GM12878 (cell line): ENCODE results near the gene DCAF5. TPM values are rescaled to one million over a fixed set of nuclear protein-coding genes. Genes with fewer than 3 reads are reported as not detected.

Experiments used
- ATAC-seq: fragments of 200-7000 bp; cut with Tn5 transposase; 3 replicates; pipeline ENCODE4 v1.9.1; 2020; ENCODE audit warnings: mild to moderate bottlenecking, moderate library complexity
- BruUV-seq: library from RNA; stranded (reverse); fragments of 400-500 nt; replicated peaks from 2 replicates; lab custom pipeline; 2021; lab: Mats Ljungman, UMichigan
- CTCF ChIA-PET: fragments of 300-600 bp; sonication (Branson Sonifier 250); formaldehyde crosslinking; extraction: SDS; loops from one replicate; lab custom pipeline; 2021; ENCODE audit warnings: inconsistent platforms; lab: Yijun Ruan, JAX
- POLR2A ChIA-PET: fragments of 350-600 bp; formaldehyde crosslinking; extraction: SDS; loops from one replicate; lab custom pipeline; 2021; ENCODE audit warnings: inconsistent platforms; lab: Charles Lee
- RAD21 ChIA-PET: fragments of 300-600 bp; sonication (Branson Sonifier 250); formaldehyde crosslinking; loops from one replicate; lab custom pipeline; 2023; ENCODE audit warnings: antibody characterized with exemption; ENCODE audit not compliant: unreplicated experiment; lab: Charles Lee
- SMC1A ChIA-PET: fragments of 300-600 bp; sonication (Branson Sonifier 250); formaldehyde crosslinking; loops from one replicate; lab custom pipeline; 2023; ENCODE audit not compliant: unreplicated experiment, uncharacterized antibody; lab: Charles Lee
- DNase-seq: peaks from one replicate; pipeline ENCODE4 v3.0.0-alpha.2; 2011; ENCODE audit warnings: low read depth, low spot score
- FAIRE-seq: peaks from 3 replicates; lab custom pipeline; 2011; peaks lifted over from hg19 to GRCh38; lab: Jason Lieb, UNC
- H2AFZ ChIP-seq: 2 replicates; pipeline ENCODE4 v1.6.0; 2011; ENCODE audit warnings: low read depth, low read length, control low read depth; ENCODE audit not compliant: control insufficient read depth
- H3K27ac ChIP-seq: 2 replicates; pipeline ENCODE4 v1.5.1; 2011; ENCODE audit warnings: control low read depth; ENCODE audit not compliant: control insufficient read depth, insufficient read depth
- H3K27me3 ChIP-seq, 2 experiments: replicated peaks in 1 of 2; 2 replicates each; pipeline versions ENCODE4 v1.6.0 to v1.6.1; 2011; ENCODE audit warnings: low read length in 1 of 2; ENCODE audit not compliant: control insufficient read depth in 2 of 2, insufficient read depth in 2 of 2
- H3K36me3 ChIP-seq, 2 experiments: 2 replicates each; pipeline ENCODE4 v1.5.1; 2011; ENCODE audit warnings: low read length in 1 of 2; ENCODE audit not compliant: control insufficient read depth in 2 of 2, insufficient read depth in 2 of 2
- H3K4me1 ChIP-seq: 2 replicates; pipeline ENCODE4 v1.6.1; 2011; ENCODE audit warnings: mild to moderate bottlenecking, low read length, moderate library complexity, mixed read lengths; ENCODE audit not compliant: control insufficient read depth, insufficient read depth
- H3K4me2 ChIP-seq: 2 replicates; pipeline ENCODE4 v1.6.0; 2011; ENCODE audit warnings: control low read depth; ENCODE audit not compliant: control insufficient read depth, insufficient read depth
- H3K4me3 ChIP-seq: fragments of 200-600 bp; sonication (generic); 2 replicates; pipeline ENCODE4 v1.5.1; 2016
- H3K79me2 ChIP-seq: 2 replicates; pipeline ENCODE4 v1.6.0; 2011; ENCODE audit warnings: low read length; ENCODE audit not compliant: control insufficient read depth, insufficient read depth
- H3K9ac ChIP-seq: 2 replicates; pipeline ENCODE4 v1.8.0; 2011; ENCODE audit warnings: low read length, control low read depth, mixed read lengths; ENCODE audit not compliant: control insufficient read depth, insufficient read depth
- H3K9me3 ChIP-seq: replicated peaks from 3 replicates; pipeline ENCODE4 v1.5.1; 2011; ENCODE audit warnings: mild to moderate bottlenecking, low read length; ENCODE audit not compliant: control insufficient read depth, insufficient read depth
- H4K20me1 ChIP-seq: 2 replicates; pipeline ENCODE4 v1.6.0; 2011; ENCODE audit not compliant: control insufficient read depth, insufficient read depth
- BMI1 ChIP-seq: fragments of 450-650 bp; IDR thresholded peaks from 2 replicates; pipeline ENCODE4 v1.6.1; 2016; ENCODE audit warnings: mild to moderate bottlenecking, moderate library complexity, borderline replicate concordance
- CBX5 ChIP-seq: sonication (generic); IDR thresholded peaks from 2 replicates; pipeline ENCODE4 v1.6.1; 2016; ENCODE audit warnings: low read depth, moderate library complexity, mild to moderate bottlenecking, inconsistent platforms
- CHD2 ChIP-seq: IDR thresholded peaks from 2 replicates; pipeline ENCODE4 v1.6.1; 2011; ENCODE audit warnings: low read depth, low read length, improper control_type of control experiment, borderline replicate concordance
- CREM ChIP-seq: IDR thresholded peaks from 2 replicates; pipeline ENCODE4 v1.6.1; 2014; ENCODE audit warnings: antibody characterized with exemption, low read depth
- IKZF1 ChIP-seq: fragments of 450-650 bp; conservative IDR thresholded peaks from 2 replicates; pipeline ENCODE4 v1.6.1; 2017; ENCODE audit warnings: antibody characterized with exemption, mild to moderate bottlenecking
- KAT2A ChIP-seq: conservative IDR thresholded peaks from 2 replicates; pipeline ENCODE4 v1.6.1; 2011; ENCODE audit warnings: low read depth, low read length; ENCODE audit not compliant: control insufficient read depth
- MAX ChIP-seq: IDR thresholded peaks from 2 replicates; pipeline ENCODE4 v1.6.1; 2012; ENCODE audit warnings: low read depth, low read length, improper control_type of control experiment
- MTA2 ChIP-seq: fragments of 450-650 bp; IDR thresholded peaks from 2 replicates; pipeline ENCODE4 v1.6.1; 2016; ENCODE audit warnings: low read depth, mild to moderate bottlenecking, moderate library complexity
- MXI1 ChIP-seq: fragments of 150-350 bp; IDR thresholded peaks from 2 replicates; pipeline ENCODE4 v1.6.1; 2011; ENCODE audit warnings: low read depth, mild to moderate bottlenecking, inconsistent platforms, low read length, improper control_type of control experiment
- MYB ChIP-seq: fragments of 150-350 bp; IDR thresholded peaks from 2 replicates; pipeline ENCODE4 v1.6.1; 2014; ENCODE audit warnings: mild to moderate bottlenecking, low read depth, low read length, borderline replicate concordance
- NFYA ChIP-seq: IDR thresholded peaks from 2 replicates; pipeline ENCODE4 v1.6.1; 2011; ENCODE audit warnings: low read depth, mild to moderate bottlenecking, low read length, improper control_type of control experiment, borderline replicate concordance
- NR2C2 ChIP-seq: IDR thresholded peaks from 2 replicates; pipeline ENCODE4 v1.6.1; 2011; ENCODE audit warnings: borderline replicate concordance, low read depth; ENCODE audit not compliant: control insufficient read depth, insufficient read length
- PML ChIP-seq: IDR thresholded peaks from 2 replicates; pipeline ENCODE4 v1.6.1; 2012; ENCODE audit warnings: low read length, inconsistent platforms
- SIN3A ChIP-seq: IDR thresholded peaks from 2 replicates; pipeline ENCODE4 v1.6.1; 2012; ENCODE audit warnings: low read depth, low read length, improper control_type of control experiment
- SIX5 ChIP-seq: IDR thresholded peaks from 2 replicates; pipeline ENCODE4 v1.6.1; 2011; ENCODE audit warnings: mild to moderate bottlenecking, low read depth, low read length, moderate library complexity; ENCODE audit not compliant: severe bottlenecking
- TCF3 ChIP-seq: IDR thresholded peaks from 2 replicates; pipeline ENCODE4 v1.6.1; 2012; ENCODE audit warnings: low read depth, mild to moderate bottlenecking, low read length, borderline replicate concordance; ENCODE audit not compliant: insufficient read depth
- WRNIP1 ChIP-seq: IDR thresholded peaks from 2 replicates; pipeline ENCODE4 v1.6.1; 2011; ENCODE audit warnings: low read depth, low read length, improper control_type of control experiment, borderline replicate concordance
- YBX1 ChIP-seq: fragments of 450-650 bp; IDR thresholded peaks from 2 replicates; pipeline ENCODE4 v1.6.1; 2016; ENCODE audit warnings: antibody characterized with exemption
- ZNF207 ChIP-seq: fragments of 450-650 bp; IDR thresholded peaks from 2 replicates; pipeline ENCODE4 v1.6.1; 2014; ENCODE audit warnings: antibody characterized with exemption, mild to moderate bottlenecking, borderline replicate concordance
- ZZZ3 ChIP-seq: IDR thresholded peaks from 2 replicates; pipeline ENCODE4 v1.6.1; 2011; ENCODE audit warnings: low read depth; ENCODE audit not compliant: control insufficient read depth, insufficient read length
- WGBS: methylation state at CpG from one replicate; pipeline ENCODE4 v1.1.6; 2016; ENCODE audit warnings: low lambda C conversion rate; ENCODE audit not compliant: insufficient replicate concordance, insufficient coverage; ENCODE audit errors: missing lambda C conversion rate; 5-methylcytosine and 5-hydroxymethylcytosine counted together
- in situ Hi-C: fragments of 300-500 bp; cut with MboI; formaldehyde crosslinking; loops from 9 replicates; pipeline ENCODE4 v1.14.3; 2018; ENCODE audit warnings: mixed read lengths
- intact Hi-C: fragments of 100-400 bp; cut with micrococcal nuclease; formaldehyde crosslinking; loops from one replicate; pipeline ENCODE4 v1.14.2; 2022; ENCODE audit not compliant: unreplicated experiment
- polyA plus RNA-seq, 11 experiments: library from polyadenylated mRNA; depleted of rRNA in 4 of 11; unstranded in 6 of 11; stranded (reverse) in 5 of 11; fragments of >200 nt; fragmentation: Nextera tagmentation in 4 of 11; fragmentation: Illumina TruSeq in 1 of 11; extraction: Ambion mirVana in 4 of 11; extraction: Trizol in 1 of 11; gene quantifications; 1 replicate in 1 of 11; 2 replicates in 10 of 11; pipeline versions ENCODE4 v1.2.1 to v1.2.3, GENCODE V29; 2011 to 2016; ENCODE audit warnings: inconsistent platforms in 2 of 11, missing spikeins in 2 of 11, low read depth in 1 of 11
- total RNA-seq, 4 experiments: library from RNA; depleted of rRNA in 3 of 4; stranded (reverse); fragments of >200 nt in 3 of 4; fragmentation: Illumina TruSeq in 1 of 4; extraction: Trizol in 1 of 4; gene quantifications; 2 replicates each; pipeline versions ENCODE4 v1.2.1 to v1.2.3, GENCODE V29; 2013 to 2021
- TF ChIP-seq, protein P1 (sequence below): IDR thresholded peaks from 2 replicates; pipeline ENCODE4 v1.6.1; 2012; ENCODE audit warnings: mild to moderate bottlenecking, low read depth, low read length

DCAF5 gene
- total and polyA plus RNA-seq, 10 of the 15 experiments (the other 5 are each of a cell fraction or from before 2014, with no cell fraction given): 6.8 to 38.1 (median 19.1) TPM

- peak within 1 kb of the TSS; percentile 88 for H3K4me2 ChIP-seq
- peak within 1 kb of the TSS; percentile 80 for H3K4me3 ChIP-seq
- ChIA-PET RAD21 (interaction anchor here (0.7 to 1.6 kb wide), 4 partner anchors 38 to 1514 kb away, joined by 3 to 6 read pairs (median 4); partner anchors contain the start of gene DCAF5), POLR2A (interaction anchor here (0.6 to 1.1 kb wide), 3 partner anchors 22 to 38 kb away, joined by 3 read pairs; no protein-coding TSS in a partner anchor), CTCF (interaction anchor here (1.0 to 2.6 kb wide), 2 partner anchors 42 to 62 kb away, joined by 5 to 15 read pairs; no protein-coding TSS in a partner anchor), SMC1A (interaction anchor here (0.6 to 1.8 kb wide), 4 partner anchors 35 to 56 kb away, joined by 3 to 5 read pairs (median 4); no protein-coding TSS in a partner anchor)
- WGBS: under 1% methylated on average over 52 of the region's 58 CpGs
- no peaks in the 10 kb centered on the region for H4K20me1 ChIP-seq
- ATAC-seq: peak; percentile 96
- in situ Hi-C loops (no loop called here), intact Hi-C loops (loop anchor here (5.0 kb wide), 1 partner anchor 39 kb away; the partner anchor contains the start of gene DCAF5)
- H3K9ac ChIP-seq: peak within 1 kb of the TSS; percentile 72
- peak within 1 kb of the TSS; percentile 98 for H2AFZ ChIP-seq
- no peaks in the 10 kb centered on the region for H3K79me2 ChIP-seq
- no peaks in the 10 kb centered on the region for H3K36me3 ChIP-seq
- H3K4me1 ChIP-seq: no peaks in the 10 kb centered on the region
- peak; percentile 77 for FAIRE-seq
- DNase-seq: peak; percentile 61
- no peaks in the 10 kb centered on the region for H3K27me3 ChIP-seq
- peak within 1 kb of the TSS; percentile 53 for H3K27ac ChIP-seq
- H3K9me3 ChIP-seq: no peaks in the 10 kb centered on the region
- no TSS peak for BruUV-seq
- TF ChIP-seq KAT2A (no peak), TCF3 (peak; percentile 87), MTA2 (no peak; the same call in none of the 2 replicates), IKZF1 (peak; percentile 93), SIN3A (0 out of 2 replicates have a peak, but pooled peaks have one; percentile 22), SIX5 (peak; percentile 75), CHD2 (peak; percentile 21; the same call in 1 of the 2 replicates), MYB (no peak), YBX1 (no peak), WRNIP1 (no peak), PML (no peak), MAX (no peak), NFYA (no peak), ZZZ3 (no peak), BMI1 (no peak), ZNF207 (no peak), MXI1 (peak; percentile 29; the same call in 1 of the 2 replicates), CREM (peak; percentile 66), NR2C2 (no peak), CBX5 (no peak)
- TF ChIP-seq, protein P1, sequence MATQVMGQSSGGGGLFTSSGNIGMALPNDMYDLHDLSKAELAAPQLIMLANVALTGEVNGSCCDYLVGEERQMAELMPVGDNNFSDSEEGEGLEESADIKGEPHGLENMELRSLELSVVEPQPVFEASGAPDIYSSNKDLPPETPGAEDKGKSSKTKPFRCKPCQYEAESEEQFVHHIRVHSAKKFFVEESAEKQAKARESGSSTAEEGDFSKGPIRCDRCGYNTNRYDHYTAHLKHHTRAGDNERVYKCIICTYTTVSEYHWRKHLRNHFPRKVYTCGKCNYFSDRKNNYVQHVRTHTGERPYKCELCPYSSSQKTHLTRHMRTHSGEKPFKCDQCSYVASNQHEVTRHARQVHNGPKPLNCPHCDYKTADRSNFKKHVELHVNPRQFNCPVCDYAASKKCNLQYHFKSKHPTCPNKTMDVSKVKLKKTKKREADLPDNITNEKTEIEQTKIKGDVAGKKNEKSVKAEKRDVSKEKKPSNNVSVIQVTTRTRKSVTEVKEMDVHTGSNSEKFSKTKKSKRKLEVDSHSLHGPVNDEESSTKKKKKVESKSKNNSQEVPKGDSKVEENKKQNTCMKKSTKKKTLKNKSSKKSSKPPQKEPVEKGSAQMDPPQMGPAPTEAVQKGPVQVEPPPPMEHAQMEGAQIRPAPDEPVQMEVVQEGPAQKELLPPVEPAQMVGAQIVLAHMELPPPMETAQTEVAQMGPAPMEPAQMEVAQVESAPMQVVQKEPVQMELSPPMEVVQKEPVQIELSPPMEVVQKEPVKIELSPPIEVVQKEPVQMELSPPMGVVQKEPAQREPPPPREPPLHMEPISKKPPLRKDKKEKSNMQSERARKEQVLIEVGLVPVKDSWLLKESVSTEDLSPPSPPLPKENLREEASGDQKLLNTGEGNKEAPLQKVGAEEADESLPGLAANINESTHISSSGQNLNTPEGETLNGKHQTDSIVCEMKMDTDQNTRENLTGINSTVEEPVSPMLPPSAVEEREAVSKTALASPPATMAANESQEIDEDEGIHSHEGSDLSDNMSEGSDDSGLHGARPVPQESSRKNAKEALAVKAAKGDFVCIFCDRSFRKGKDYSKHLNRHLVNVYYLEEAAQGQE: no peak
Measured at GRCh38 chr14:69191340-69192111, 38.6 kb upstream of the DCAF5 start, which contains the start of gene EXD2. TSS of gene EXD2 (plus strand) at chr14:69191498. CDS start at chr14:69209471, 17,973 bp downstream.
